ENCODE measurements around the gene CXCR1.

DNA sequence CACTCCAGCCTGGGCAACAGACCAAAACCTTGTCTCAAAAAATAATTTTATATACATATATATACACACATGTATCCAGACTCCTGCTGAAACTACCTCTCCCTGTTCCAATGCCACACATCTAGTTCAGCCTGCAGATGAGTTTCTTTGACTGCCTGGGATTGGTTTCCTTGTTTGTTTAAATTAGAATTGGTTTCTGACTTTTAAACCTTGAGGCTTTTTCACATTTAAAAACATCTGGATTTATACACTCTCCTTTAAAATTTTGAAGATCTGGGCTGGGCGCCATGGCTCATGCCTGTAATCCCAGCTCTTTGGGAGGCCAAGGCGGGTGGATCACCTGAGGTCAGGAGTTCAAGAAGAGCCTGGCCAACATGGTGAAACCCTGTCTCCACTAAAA is 21.8 kb upstream of the CXCR1 start:
- TF ChIP-seq, protein P1, sequence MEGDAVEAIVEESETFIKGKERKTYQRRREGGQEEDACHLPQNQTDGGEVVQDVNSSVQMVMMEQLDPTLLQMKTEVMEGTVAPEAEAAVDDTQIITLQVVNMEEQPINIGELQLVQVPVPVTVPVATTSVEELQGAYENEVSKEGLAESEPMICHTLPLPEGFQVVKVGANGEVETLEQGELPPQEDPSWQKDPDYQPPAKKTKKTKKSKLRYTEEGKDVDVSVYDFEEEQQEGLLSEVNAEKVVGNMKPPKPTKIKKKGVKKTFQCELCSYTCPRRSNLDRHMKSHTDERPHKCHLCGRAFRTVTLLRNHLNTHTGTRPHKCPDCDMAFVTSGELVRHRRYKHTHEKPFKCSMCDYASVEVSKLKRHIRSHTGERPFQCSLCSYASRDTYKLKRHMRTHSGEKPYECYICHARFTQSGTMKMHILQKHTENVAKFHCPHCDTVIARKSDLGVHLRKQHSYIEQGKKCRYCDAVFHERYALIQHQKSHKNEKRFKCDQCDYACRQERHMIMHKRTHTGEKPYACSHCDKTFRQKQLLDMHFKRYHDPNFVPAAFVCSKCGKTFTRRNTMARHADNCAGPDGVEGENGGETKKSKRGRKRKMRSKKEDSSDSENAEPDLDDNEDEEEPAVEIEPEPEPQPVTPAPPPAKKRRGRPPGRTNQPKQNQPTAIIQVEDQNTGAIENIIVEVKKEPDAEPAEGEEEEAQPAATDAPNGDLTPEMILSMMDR (IDR thresholded peaks at IDR 0.05), result no peak
- TF ChIP-seq EZH2 (IDR thresholded peaks at IDR 0.05; ENCODE audit: borderline replicate concordance, insufficient read depth, low read depth, low read length, poor library complexity, severe bottlenecking), result no peak
